ENCODE results near the gene HDDC3. TPM values are rescaled to one million over a fixed set of nuclear protein-coding genes. Genes with fewer than 3 reads are reported as not detected.
"Not testable (repeated sequence)": the region's sequence is repeated elsewhere in the genome, so short reads cannot be mapped to it uniquely, and the experiment has no call there.

The HDDC3 gene
- total RNA-seq, 2 experiments from 2014 or later: 37.6 to 41.7 TPM

DNA sequence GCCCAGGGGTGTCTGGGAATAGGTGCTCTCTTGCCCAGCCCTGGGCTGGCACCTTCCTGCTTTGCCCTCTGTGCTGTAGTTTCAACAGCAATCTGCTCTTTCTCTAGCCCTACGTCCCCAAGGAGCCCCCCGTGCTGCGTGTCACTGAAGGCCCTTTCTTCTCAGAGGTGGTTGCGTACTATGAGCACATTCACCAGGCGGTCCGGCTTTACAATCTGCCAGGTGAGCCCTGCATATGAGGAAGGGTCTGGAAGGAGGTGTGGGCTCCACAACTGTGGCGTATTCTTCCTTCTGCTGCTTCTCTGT lies 19.6 kb downstream of the HDDC3 start:
- Mint-ChIP-seq H3K27ac (no peak overlapping the region), H3K4me1 (no peaks in the 10 kb centered on the region), H3K9me3 (no peaks in the 10 kb centered on the region), H3K4me3 (no peak overlapping the region), H3K27me3 (no peaks in the 10 kb centered on the region), H3K36me3 (ENCODE audit: low read depth) (peaks cover 78% of the 10 kb centered on the region)
- no peak for DNase-seq
- POLR2A ChIA-PET: interaction anchor here (2.7 kb wide), 1 partner anchor 9 kb away, joined by 17 read pairs; the partner anchor contains the start of gene MAN2A2
- CTCF ChIA-PET: no interaction called here

DNA sequence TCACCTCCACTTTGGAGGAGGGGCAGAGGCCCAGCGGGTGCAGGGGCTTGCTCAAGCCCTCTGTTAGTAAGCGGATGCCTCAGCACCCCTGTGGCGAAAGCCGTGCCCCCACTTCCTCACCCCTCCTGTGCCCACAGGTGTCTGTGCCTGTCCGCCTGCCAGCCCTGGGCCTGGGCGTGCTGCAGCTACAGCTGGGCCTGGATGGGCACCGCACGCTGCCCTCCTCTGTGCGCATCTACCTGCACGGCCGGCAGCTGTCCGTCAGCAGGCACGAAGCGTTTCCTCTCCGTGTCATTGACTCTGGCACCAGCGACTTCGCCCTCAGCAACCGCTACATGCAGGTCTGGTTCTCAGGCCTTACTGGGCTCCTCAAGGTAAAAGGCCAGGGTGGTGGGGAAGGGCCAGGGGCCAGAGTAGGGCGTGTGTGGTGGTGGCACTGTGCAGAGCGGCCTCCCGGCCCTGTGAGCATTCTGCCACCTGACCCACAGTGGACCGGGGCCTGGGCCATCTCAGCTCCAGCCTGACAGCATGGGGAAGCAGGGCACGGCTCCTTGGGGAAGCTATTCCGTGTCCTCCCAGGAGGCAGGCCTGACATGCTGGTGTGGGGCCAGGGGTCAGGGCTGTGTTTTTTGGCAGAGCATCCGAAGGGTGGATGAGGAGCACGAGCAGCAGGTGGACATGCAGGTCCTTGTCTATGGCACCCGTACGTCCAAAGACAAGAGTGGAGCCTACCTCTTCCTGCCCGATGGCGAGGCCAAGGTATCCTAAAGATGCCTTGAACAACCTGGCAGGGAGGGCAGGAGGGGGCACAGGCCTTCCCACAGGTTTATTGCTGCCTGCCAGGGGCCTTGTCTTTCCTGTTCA lies 20.2 kb downstream of the HDDC3 start:
- no peak overlapping the region for H3K4me3 Mint-ChIP-seq
- ChIA-PET POLR2A (interaction anchor here (0.7 to 2.7 kb wide), 2 partner anchors 9 kb away, joined by 3 to 17 read pairs; partner anchors contain the start of gene MAN2A2), CTCF (no interaction called here)
- H3K9me3 Mint-ChIP-seq: no peaks in the 10 kb centered on the region
- H3K36me3 Mint-ChIP-seq (ENCODE audit: low read depth): peaks cover 78% of the 10 kb centered on the region
- no peaks in the 10 kb centered on the region for H3K4me1 Mint-ChIP-seq
- no peaks in the 10 kb centered on the region for H3K27me3 Mint-ChIP-seq
- no peak for DNase-seq
- H3K27ac Mint-ChIP-seq: no peak overlapping the region

DNA sequence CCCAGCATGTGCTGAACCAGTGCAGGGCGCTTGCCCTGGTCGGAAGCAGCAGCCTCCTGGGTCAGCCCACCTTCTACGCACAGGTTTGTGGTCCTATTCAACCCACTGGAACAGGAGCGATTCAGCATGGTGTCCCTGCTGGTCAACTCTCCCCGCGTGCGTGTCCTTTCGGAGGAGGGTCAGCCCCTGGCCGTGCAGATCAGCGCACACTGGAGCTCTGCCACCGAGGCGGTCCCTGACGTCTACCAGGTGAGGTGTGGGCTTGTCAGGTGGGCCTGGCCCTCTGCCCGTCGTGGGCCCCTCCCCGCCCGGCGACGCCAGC lies 21.1 kb downstream of the HDDC3 start:
- no peaks in the 10 kb centered on the region for H3K9me3 Mint-ChIP-seq
- H3K4me1 Mint-ChIP-seq: no peaks in the 10 kb centered on the region
- no peak overlapping the region for H3K4me3 Mint-ChIP-seq
- no peak overlapping the region for H3K27ac Mint-ChIP-seq
- H3K36me3 Mint-ChIP-seq (ENCODE audit: low read depth): peaks cover 77% of the 10 kb centered on the region
- POLR2A ChIA-PET: interaction anchor here (1.4 kb wide), 1 partner anchor 12 kb away, joined by 4 read pairs; no protein-coding TSS in a partner anchor
- no peak for DNase-seq
- H3K27me3 Mint-ChIP-seq: no peaks in the 10 kb centered on the region
- CTCF ChIA-PET: no interaction called here

DNA sequence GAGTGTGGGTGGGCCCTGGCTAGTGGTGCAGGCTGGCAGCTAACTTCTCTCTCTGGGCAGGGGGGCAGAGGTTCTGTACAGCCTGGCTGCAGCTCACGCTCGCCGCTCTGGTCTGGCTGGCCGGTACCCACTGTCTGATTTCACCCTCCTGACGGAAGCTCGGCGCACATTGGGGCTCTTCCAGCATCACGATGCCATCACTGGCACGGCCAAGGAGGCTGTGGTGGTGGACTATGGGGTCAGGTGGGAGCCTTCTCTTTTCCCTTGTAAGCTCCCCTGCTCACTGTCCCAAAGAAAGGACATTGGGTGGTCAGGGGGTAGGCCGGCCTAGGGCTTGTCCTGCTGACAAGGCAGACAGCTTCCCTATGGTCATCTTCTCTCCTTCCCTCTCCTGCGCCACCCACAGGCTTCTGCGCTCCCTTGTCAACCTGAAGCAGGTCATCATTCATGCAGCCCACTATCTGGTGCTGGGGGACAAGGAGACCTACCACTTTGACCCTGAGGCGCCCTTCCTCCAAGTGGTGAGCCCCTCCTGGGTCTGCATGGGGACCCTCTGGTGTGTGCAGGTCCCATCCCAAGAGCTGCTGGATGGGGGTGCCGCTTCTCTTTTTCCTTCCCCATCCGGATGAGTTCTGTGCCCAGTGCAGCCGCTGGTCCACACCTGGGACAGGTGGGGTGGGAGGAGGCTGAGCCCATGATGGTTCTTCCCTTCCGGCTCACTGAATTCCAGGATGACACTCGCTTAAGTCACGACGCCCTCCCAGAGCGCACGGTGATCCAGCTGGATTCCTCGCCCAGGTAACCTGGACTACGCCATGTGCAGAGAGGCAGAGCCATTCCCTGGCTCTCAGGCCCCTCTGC lies 21.7 kb downstream of the HDDC3 start:
- POLR2A ChIA-PET: interaction anchor here (0.8 to 1.4 kb wide), 2 partner anchors 13 to 21 kb away, joined by 4 read pairs; no protein-coding TSS in a partner anchor
- H3K27me3 Mint-ChIP-seq: no peaks in the 10 kb centered on the region
- H3K9me3 Mint-ChIP-seq: no peaks in the 10 kb centered on the region
- CTCF ChIA-PET: no interaction called here
- H3K27ac Mint-ChIP-seq: no peak overlapping the region
- H3K4me1 Mint-ChIP-seq: peaks cover 4% of the 10 kb centered on the region
- peaks cover 79% of the 10 kb centered on the region for H3K36me3 Mint-ChIP-seq (ENCODE audit: low read depth)
- H3K4me3 Mint-ChIP-seq: no peak overlapping the region
- no peak for DNase-seq

DNA sequence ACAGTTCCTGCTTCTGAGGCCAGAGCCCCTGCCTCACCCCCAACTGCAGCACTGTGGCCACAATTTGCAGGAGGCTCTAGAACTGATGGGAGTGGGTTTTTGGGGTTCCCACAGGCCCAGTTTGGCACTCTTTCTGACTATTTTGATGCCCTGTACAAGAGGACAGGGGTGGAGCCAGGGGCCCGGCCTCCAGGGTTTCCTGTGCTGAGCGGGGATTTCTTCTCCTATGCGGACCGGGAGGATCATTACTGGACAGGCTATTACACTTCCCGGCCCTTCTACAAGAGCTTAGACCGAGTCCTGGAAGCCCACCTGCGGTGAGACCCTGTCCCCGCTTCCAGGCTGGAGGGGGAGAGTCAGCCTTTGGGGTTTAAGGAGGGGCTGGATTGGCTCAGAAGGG lies 22.4 kb downstream of the HDDC3 start:
- CTCF ChIA-PET: no interaction called here
- no peak for DNase-seq
- peaks cover 11% of the 10 kb centered on the region for H3K4me1 Mint-ChIP-seq
- POLR2A ChIA-PET: interaction anchor here (1.4 kb wide), 1 partner anchor 13 kb away, joined by 4 read pairs; no protein-coding TSS in a partner anchor
- H3K9me3 Mint-ChIP-seq: no peaks in the 10 kb centered on the region
- H3K27me3 Mint-ChIP-seq: no peaks in the 10 kb centered on the region
- H3K4me3 Mint-ChIP-seq: no peak overlapping the region
- peaks cover 80% of the 10 kb centered on the region for H3K36me3 Mint-ChIP-seq (ENCODE audit: low read depth)
- no peak overlapping the region for H3K27ac Mint-ChIP-seq

DNA sequence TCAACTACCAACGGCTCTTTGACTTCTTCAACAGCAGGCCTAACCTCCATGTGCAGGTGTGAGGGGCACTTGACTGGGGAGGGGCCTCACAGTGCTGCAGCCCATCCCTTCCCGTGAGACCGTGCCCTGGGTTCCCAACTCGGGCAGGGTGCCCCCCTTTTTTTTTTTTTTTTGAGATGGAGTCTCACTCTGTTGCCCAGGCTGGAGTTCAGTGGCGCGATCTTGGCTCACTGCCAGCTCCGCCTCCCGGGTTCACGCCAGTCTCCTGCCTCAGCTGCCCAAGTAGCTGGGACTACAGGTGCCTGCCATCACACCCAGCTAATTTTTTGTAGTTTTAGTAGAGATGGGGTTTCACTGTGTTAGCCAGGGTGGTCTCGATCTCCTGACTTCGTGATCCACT lies 22.9 kb downstream of the HDDC3 start:
- H3K27ac Mint-ChIP-seq, DNase-seq, POLR2A ChIA-PET, CTCF ChIA-PET, H3K27me3 Mint-ChIP-seq, H3K9me3 Mint-ChIP-seq, H3K4me3 Mint-ChIP-seq: not testable (repeated sequence)
- H3K4me1 Mint-ChIP-seq: peaks cover 16% of the 10 kb centered on the region
- peaks cover 78% of the 10 kb centered on the region for H3K36me3 Mint-ChIP-seq (ENCODE audit: low read depth)

DNA sequence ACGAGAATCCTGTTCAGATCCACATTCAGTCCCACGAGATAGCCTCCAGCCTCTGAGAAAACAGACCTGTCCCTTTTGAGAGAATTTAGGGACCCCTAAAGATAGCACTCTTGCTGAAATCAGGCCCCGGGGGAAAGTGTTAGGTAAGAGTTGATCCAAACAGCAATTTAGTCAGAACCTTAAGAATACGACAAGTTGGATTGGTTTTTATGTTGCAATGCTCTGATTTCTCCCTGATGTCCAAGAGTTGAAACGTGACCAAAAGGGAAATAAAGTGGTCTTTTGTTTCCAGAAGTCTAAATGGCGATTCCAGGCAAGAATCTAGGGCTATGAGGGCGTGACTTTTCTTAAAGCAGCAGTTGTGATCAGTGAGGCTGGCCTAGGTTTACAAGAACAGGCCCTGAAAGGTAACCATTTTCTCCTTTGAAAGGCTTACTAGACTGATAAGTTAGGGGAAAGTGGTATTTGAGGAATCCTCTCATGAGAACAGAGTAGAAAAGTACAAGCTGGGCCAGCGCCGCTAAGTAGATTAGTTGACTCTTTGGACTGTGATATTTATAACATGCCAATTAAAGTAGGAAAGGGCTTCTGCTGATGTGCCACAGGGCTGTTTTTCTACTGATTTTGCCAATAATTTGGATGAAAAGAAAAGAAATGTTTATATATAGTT lies 24.4 kb downstream of the HDDC3 start:
- Mint-ChIP-seq H3K27ac (no peak overlapping the region), H3K4me3 (no peak overlapping the region), H3K27me3 (no peaks in the 10 kb centered on the region), H3K4me1 (peaks cover 25% of the 10 kb centered on the region), H3K36me3 (ENCODE audit: low read depth) (peaks cover 65% of the 10 kb centered on the region), H3K9me3 (no peaks in the 10 kb centered on the region)
- no peak for DNase-seq
- ChIA-PET CTCF (no interaction called here), POLR2A (no interaction called here)

DNA sequence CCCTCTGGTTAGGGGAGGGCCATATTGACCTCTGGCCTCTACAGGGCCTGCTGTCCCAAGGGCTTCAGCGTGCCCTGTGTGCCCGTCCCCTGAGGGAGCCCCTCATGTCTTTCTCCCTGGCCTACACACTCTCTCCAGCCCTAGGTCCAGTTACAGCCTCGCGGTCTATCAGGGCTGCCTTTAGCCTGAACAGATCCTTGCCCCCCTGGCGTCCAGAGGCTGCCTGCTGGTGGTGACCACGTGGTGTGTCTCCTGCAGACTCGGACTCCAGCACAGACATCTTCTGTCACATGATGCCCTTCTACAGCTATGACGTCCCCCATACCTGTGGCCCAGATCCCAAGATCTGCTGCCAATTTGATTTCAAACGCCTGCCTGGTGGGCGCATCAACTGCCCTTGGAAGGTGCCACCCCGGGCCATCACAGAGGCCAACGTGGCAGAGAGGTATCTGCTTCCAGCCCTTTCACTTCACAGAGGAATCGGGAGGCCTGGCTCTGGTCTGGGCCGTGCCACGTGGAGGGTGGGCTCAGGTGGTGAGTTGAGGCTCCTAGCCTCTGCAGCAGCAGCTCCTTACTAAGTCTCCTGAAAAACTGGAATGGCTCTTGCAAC lies 25.2 kb downstream of the HDDC3 start:
- H3K36me3 Mint-ChIP-seq (ENCODE audit: low read depth): peaks cover 59% of the 10 kb centered on the region
- H3K9me3 Mint-ChIP-seq: no peaks in the 10 kb centered on the region
- no peak for DNase-seq
- no peak overlapping the region for H3K27ac Mint-ChIP-seq
- no peak overlapping the region for H3K4me3 Mint-ChIP-seq
- peaks cover 26% of the 10 kb centered on the region for H3K4me1 Mint-ChIP-seq
- ChIA-PET CTCF (interaction anchor here (1.2 kb wide), 1 partner anchor 347 kb away, joined by 3 read pairs; no protein-coding TSS in a partner anchor), POLR2A (interaction anchor here (1.2 kb wide), 1 partner anchor 17 kb away, joined by 3 read pairs; no protein-coding TSS in a partner anchor)
- no peaks in the 10 kb centered on the region for H3K27me3 Mint-ChIP-seq

DNA sequence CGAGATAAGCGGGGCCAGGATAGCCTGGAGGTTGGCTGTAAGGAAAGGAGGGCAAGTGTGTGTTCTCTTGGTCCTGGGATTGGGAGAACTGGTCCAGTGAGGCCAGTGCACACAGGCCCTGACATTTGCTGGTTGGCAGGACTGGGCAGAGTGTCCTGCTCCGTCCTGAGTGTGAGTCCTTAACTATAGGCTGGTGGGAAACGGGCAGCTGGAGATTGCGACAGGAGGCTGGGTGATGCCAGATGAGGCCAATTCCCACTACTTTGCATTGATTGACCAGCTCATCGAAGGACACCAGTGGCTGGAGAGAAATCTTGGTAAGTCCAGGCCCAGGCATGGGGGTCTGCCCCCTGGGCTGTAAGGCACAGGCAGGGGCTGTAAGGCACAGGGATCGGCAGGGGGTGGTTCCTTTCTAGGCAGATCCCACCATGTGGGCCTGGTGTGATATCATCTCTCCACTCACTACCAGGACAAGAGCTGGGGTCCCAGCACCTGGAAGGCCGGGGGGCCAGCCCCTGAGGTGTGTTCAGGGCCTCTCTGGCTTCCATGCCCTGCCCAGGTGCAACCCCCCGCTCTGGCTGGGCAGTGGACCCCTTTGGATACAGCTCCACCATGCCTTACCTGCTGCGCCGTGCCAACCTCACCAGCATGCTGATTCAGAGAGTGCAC lies 26.0 kb downstream of the HDDC3 start:
- CTCF ChIA-PET: interaction anchor here (1.2 to 6.7 kb wide), 2 partner anchors 26 to 346 kb away, joined by 3 to 210 read pairs; partner anchors contain the start of genes HDDC3 and UNC45A
- peaks cover 34% of the 10 kb centered on the region for H3K4me1 Mint-ChIP-seq
- H3K9me3 Mint-ChIP-seq: no peaks in the 10 kb centered on the region
- POLR2A ChIA-PET: interaction anchor here (1.2 to 7.1 kb wide), 2 partner anchors 17 to 26 kb away, joined by 3 to 211 read pairs; partner anchors contain the start of genes HDDC3 and UNC45A
- H3K4me3 Mint-ChIP-seq: no peak overlapping the region
- no peak overlapping the region for H3K27ac Mint-ChIP-seq
- H3K27me3 Mint-ChIP-seq: no peaks in the 10 kb centered on the region
- H3K36me3 Mint-ChIP-seq (ENCODE audit: low read depth): peaks cover 57% of the 10 kb centered on the region
- DNase-seq: no peak

DNA sequence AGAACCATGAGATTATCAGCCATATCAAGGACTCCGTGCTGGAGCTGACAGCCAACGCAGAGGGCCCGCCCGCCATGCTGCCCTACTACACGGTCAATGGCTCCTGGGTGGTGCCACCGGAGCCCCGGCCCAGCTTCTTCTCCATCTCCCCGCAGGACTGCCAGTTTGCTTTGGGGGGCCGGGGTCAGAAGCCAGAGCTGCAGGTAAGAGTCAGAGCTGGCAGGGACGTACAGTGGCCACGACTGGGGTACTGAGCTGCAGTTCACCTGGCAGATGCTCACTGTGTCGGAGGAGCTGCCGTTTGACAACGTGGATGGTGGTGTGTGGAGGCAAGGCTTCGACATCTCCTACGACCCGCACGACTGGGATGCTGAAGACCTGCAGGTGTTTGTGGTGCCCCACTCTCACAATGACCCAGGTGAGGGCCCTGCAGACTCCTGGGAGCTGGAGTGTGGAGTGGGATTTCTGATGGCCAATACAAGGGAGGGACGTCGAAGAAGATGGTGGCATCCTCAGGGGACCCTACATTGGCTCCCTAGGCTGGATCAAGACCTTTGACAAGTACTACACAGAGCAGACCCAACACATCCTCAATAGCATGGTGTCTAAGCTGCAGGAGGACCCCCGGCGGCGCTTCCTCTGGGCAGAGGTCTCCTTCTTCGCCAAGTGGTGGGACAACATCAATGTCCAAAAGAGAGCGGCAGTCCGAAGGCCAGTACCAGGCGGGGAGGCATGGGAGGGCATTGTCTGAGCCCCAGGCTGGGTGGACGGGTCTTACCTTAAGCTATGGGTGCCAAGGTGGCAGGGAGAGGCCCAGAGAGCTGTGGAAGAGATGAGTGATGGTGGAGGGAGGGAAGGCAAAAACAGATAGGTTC lies 26.8 kb downstream of the HDDC3 start:
- no peak for DNase-seq
- Mint-ChIP-seq H3K4me1 (peaks cover 38% of the 10 kb centered on the region), H3K4me3 (no peak overlapping the region), H3K27me3 (no peaks in the 10 kb centered on the region), H3K27ac (no peak overlapping the region), H3K36me3 (ENCODE audit: low read depth) (peaks cover 50% of the 10 kb centered on the region), H3K9me3 (no peaks in the 10 kb centered on the region)
- CTCF ChIA-PET: interaction anchor here (6.7 kb wide), 1 partner anchor 27 kb away, joined by 210 read pairs; the partner anchor contains the start of genes HDDC3 and UNC45A
- POLR2A ChIA-PET: interaction anchor here (1.5 to 7.1 kb wide), 4 partner anchors 8 to 32 kb away, joined by 5 to 211 read pairs (median 18); partner anchors contain the start of genes HDDC3 and UNC45A

DNA sequence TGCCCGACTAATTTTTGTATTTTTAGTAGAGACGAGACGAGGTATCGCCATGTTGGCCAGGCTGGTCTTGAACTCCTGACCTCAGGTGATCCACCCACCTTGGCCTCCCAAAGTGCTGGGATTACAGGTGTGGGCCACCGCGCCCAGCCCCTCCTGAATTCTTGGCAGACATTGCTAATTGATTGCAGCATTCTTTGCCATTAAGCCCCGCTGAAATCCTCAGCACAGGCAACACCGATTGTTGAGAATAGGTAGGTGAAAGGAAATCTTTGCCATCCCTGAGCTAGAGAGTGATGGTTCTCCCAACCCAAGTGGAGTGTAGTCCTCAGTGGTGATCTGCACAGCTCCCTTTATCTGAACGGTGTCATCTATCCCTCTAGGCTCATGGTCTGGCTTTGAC lies 27.6 kb downstream of the HDDC3 start:
- ChIA-PET CTCF (interaction anchor here (0.9 to 6.7 kb wide), 3 partner anchors 14 to 145 kb away, joined by 3 to 210 read pairs (median 3); partner anchors contain the start of genes HDDC3 and UNC45A), POLR2A (interaction anchor here (1.2 to 7.1 kb wide), 7 partner anchors 9 to 187 kb away, joined by 4 to 211 read pairs (median 17); partner anchors contain the start of genes HDDC3 and UNC45A)
- H3K36me3 Mint-ChIP-seq (ENCODE audit: low read depth): peaks cover 42% of the 10 kb centered on the region
- H3K4me3 Mint-ChIP-seq: no peak overlapping the region
- DNase-seq: no peak
- H3K4me1 Mint-ChIP-seq: peaks cover 40% of the 10 kb centered on the region
- H3K27me3 Mint-ChIP-seq: no peaks in the 10 kb centered on the region
- H3K27ac Mint-ChIP-seq: no peak overlapping the region
- no peaks in the 10 kb centered on the region for H3K9me3 Mint-ChIP-seq
